GM21786 (cell line): ENCODE measurements around the gene THBS1.

ENCODE experiments used
- ATAC-seq: cut with Tn5 transposase; IDR thresholded peaks from one replicate; pipeline ENCODE4 v1.9.1; 2021; ENCODE audit not compliant: unreplicated experiment

Gene THBS1

DNA sequence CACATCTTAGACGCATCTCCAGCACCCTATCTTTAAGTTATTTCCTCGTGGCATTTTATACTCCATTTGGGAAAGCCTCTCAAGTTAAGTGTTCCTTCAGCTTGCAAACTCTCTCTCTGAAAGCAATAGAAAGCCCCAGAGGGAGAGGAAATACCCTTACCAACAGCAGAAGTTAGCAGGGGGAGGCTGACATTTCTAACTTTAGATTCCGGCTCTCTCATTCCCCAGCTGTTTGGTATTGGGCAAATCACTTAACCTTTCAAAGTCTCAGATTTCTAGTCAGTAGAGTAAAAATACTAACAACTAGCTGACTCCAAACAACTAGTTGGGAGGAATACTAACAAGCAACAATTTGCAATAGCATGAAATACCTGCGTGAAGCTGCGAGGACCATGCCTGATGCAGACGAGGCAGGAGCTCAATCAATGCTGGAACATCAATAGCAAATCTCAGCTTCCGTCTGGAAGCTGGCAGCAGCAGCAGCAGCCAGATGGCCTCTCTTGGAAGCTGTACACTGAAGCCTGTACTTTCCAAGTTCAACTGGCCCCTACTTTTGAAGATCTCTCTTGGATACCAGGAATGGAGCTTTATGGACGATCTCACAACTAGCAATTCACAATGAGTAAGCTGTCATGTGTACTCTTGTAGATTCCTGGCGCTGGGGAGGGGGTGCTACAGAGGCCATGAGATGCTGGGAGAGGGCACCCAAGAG lies 47.8 kb downstream of the THBS1 start:
- ATAC-seq: no peak

DNA sequence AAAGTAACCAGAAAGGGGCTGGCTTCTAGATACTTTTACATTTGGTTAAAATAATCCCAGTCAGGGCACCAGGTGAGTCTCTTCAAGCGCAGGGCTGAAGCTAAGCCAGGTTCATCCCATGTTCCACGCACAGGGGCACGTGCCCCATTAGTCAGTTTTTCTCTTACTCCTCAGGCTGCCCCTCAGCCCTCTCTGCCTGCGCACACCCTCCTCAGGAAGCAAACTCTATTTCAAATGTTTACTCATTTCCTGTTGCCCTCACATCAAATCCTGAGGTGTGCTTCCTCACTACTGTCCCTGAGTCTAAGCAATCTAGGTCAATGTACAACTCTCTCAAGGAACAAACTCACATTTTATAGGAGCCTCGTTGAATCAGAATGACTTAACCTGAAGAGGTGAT lies 48.5 kb downstream of the THBS1 start:
- no peak for ATAC-seq

DNA sequence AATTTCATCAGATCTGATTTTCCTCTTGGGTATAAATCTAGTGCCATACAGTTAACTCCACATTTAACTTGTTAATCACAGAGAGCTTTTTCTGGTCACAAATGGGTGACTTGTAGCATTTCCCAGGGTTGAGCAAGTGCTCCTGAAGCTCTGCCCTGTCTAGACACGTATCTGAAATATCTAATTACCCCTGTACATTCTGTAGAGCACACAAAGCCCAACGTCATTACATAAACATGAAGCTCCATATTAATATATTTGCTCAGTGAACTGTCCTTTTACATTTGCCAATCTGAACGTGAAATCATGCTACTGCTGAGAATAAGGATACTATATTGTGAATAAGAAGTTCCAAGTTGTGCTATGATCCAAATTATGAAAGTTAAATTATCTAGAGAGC lies 49.0 kb downstream of the THBS1 start:
- ATAC-seq: no peak

DNA sequence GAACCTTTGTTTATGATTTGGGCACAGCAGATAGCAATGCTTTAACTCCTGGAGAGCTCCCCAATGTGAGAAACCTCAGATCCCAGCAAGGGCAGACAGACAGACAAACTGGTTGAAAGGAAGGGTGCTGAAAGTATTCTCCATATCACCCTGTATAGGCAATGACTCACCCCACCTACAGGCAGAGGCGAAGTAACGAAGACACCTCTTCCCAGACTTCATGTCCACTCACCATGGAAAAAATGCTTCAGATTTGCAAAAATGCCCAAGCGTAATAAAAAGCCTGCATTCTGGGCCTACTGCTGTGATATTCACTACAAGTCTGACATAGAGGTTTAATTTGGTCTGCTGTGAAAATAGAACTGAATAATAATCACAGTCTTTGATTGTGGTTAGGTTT lies 50.5 kb downstream of the THBS1 start:
- no peak for ATAC-seq

DNA sequence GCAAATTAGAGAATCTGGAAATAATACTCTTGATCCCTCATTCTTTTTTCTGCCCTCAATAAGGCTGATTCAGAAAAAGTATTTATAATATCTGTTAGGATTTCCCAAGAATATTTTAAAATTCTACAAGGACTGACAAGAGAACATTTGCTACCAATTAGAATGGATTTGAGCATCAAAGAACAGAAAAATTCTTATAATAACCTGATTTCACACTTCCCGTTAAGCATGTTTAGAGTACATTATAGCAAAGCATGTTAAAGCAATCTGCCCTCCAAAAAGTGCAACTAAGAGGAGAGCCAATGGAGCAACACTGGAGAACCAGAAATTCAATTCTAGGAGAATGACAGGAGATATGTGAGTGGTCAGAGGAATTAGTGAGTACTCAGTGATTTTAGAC lies 57.2 kb downstream of the THBS1 start:
- no peak for ATAC-seq

DNA sequence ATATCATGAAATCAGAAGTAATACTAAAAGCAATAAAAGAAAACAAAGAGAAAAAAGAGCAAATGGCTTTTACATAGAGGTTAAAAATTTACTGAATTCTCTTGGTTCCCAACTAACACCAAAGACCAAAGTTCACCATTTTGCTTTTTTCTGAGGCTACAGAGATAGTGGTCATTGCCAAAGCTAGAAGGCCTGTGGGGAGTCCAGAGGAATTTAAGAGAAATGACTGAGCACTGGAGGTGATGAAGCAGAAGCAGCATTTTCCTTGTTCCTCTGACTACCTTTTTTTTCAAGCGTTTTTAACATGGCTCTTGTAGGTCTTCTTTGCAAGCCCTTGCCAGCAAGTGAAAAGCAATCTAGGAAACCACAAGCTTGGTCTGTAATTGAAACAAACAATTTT lies 58.2 kb downstream of the THBS1 start:
- ATAC-seq: no peak

DNA sequence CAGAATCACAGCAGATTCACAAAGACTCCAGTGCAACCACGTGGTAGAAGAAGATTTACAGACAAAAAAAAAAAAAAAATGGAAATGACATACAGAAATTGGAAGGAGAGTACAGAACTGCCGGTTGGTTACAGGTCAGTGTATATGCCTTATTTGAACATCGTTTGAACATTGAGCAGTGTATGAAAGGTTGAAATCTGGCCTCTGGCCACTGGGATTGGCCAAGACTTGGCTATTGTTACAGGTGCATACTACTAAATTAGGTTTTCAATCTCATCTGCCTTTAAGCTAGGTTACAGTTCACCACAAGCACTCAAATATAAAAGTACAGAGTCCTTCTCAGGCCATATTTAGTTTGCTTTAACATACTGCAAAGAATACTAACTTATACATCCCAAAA lies 59.8 kb downstream of the THBS1 start:
- ATAC-seq: no peak

DNA sequence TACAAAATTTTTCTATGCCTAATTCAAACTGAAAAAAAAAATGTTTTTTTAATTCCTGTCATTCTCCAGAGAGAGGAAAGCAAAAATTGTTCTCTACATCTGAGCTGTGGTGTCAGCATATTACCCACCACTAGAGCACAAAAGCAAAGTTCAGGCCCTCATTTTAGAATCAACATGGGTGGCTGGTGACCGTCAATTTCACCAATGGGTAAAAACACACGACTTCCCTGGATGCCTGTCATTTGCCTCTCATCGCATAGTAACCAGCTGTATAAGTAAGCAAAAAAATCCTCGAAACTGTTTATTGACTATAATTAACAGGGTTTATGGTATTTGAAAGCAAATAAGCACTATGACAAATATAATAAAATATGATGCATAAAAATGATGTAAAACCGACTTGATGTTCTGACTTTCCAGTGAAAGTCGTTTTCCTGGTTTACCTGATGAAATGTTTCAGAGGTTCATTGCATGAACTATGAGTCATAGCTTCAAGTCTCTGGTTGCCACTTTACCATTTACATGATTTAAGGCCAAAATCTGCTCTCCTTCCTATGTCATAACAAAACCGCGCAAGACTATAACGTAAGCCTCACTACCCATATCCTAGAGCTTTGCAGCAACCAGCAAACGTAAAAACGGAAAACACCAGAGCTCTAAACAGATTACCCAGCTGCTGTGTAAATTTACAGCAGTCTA lies 60.5 kb downstream of the THBS1 start:
- no peak for ATAC-seq

DNA sequence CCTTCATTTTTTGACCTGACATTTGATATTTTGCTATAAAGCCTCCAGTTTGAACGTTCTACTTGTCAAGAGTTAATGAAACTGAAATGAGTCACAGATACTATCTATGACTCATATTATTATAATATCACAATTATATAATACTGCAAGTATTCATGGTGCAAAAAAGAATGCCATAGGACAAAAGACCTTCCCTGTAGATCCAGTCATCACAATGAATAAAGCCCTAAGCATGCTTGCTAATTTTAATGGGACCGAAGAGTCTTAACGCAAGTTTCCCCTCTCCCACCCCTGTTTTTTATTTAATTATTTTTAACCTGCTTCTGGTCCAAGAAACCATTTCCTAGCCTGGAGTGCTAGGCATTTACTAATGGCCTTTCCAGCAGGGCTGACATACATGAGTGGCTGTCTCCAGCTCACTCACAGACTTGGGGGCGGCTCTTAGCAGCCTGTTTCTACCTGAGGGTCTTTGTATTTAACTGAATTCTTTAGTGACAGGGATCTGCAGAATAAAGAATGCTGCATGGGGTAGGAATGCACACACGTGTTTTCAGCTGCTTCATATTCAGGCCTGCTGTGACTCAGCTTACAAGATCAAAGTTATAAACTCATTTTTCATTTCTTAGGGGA lies 61.2 kb downstream of the THBS1 start:
- ATAC-seq: no peak

DNA sequence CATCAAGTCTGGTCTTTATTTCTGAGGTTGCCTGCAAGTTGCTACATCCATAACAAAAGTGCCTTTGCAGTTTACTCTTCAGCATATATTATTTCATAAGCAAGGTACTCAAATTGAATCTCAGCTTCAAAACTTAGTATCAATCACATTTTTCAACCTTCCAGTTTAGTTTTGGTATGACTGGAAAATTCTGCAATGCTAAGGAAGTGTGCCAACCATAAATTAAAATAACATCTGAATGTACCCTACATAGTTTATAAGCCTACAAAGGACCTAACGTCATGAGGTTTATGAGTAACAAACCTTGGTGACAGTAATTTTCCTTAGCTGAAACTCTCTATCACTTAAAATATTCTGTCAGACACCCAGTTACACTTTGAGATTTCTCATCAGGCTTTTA lies 62.8 kb downstream of the THBS1 start:
- ATAC-seq: no peak

DNA sequence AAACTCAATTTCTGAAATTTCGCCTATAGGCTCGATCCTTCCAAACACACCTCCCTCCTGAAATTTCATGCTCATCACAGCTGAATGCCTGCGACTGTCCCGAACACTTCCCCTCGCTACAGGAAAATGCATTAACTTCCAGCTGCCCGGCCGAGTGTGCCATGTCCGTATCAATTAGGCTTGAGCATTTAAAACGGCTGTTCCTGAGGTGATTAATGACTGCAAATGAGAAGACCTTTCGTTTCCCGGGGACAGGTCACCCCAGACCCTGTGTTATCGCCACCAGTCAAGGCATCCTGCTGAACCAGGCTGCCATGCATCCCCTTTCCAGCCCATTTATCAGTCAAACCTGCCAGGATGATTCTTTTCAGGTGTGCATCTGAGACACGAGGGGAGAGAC lies 63.3 kb downstream of the THBS1 start:
- ATAC-seq: no peak

DNA sequence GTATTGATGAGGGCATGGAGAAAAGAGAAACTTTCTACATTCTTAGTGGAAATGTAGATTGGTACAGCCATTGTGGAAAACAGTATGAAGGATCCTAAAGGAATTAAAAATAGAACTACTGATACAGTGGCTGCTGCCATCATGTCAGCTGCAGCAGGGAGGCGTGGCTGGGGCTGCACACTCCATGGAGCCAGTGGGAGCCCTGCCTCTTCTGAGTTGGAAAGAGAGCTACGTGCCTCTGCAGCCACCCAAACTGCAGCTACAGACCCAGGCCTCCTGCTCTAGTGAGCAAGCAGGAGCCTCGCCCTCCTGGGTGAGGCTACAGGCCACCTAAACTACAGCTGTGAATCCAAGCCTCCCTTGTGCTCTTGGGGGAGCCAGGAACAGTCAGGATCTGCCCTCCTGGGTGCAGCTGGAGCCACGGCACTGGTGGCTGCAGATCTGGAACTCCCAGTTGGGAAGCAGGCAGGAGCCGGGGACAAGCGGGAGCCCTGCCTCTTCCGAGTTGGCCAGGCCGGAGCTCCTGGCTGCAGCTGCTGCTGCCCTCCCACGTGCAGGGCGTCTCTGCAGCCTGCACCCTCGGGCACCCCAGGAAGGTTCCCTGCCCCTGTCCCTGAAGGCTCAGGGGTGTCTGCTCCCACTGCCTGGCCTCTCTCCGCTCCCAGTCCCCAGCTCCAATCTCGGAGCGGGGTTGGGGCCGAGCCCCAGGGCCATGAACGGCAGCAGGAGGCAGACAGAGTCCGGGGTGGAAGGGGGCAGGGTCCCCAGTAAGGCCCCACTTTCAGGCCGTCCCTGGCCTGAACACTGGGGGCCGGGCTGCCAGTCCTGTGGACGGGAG lies 64.5 kb downstream of the THBS1 start:
- no peak for ATAC-seq

DNA sequence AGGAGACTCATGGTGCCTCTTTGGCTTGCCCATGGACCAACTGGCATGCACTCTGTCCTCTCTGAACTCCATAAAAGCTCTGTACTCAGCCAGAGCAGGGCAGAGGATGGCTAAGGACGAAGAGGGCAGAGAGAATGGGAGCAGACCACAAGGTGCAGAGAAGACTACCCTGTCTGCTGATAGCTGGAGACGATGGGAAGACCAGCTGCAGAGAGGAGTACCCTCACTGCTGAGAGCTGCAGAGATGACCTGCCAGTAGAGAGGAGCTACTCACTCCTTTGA lies 65.0 kb downstream of the THBS1 start:
- ATAC-seq: no peak

DNA sequence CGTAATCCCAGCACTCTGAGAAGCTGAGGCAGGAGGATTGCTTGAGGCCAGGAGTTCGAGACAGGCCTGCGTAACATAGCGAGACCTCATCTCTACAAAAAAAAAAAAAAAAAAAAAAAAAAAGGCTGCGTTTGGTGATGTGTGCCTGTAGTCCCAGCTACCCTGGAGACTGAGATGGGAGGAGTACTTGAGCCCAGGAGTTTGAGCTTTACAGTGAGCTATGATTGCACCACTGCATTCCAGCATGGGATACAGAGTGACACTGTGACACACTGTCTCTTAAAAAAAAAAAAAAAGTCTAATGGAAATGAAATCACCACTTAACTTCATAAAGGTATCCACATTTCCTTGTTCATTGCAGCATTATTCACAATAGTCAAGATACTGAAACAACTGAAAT lies 65.5 kb downstream of the THBS1 start:
- ATAC-seq: no peak
